Measurements from ENCODE around the gene PTTG1IP.
"Not testable (repeated sequence)": the region's sequence is repeated elsewhere in the genome, so short reads cannot be mapped to it uniquely, and the experiment has no call there.

The PTTG1IP gene

DNA sequence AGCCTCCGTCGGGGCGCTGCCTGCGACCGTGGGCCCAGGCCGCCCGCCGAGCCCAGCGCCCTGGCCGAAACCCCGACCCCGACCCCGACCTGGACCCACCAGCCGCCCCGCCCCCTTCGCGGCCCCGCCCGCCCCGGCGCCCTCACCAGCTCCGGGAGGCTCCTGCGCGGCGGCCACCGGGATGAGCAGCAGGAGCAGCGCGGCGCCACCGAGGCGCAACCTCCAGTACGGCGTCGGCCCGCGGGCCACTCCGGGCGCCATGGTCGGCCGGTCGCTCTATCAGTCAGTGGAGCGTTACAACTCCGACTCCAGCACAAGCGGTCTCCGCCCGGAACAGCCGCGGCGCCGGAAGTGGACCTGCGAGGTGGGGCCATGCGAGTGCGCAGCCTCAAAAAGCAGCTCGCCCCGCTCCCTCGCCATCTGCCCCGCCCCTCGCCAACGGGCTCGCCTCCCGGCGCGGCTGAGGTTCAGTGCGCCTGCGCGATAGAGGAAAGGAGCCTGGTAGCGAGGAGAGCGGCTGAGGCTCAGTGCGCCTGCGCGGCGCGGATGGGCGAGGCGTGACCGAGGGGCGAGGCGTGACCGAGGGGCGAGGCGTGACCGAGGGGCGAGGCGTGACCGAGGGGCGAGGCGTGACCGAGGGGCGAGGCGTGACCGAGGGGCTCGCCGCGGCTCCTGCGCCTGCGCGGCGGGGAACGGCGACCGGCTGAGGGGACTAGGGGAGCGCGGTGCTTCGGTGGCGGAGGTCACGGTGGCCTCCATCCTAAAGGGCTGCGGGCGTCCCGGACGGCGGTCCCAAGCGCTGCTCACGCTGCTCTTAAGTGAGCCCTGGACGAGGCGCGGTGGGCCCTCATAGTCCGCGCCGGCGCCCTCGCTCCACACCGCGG is at the start of gene PTTG1IP:
PTTG1IP (minus strand) TSS at position 335 of the 884 bp plus-strand sequence; CDS start at position 261, 74 bp downstream.
- DNase-seq: peak; percentile 94 to 99 (median 96)
- intact Hi-C loops (cut with DNase I): loop anchor here (5.0 kb wide), 2 partner anchors 56 to 71 kb away; partner anchors contain the start of genes SUMO3 and UBE2G2

- DNase-seq: peak in 1 of 10 donors; percentile 26
Measured at GRCh38 chr21:44921928-44922327, 48.4 kb upstream of the PTTG1IP start.

GRCh38 chr21:44920694-44921604 is 47.5 kb upstream of the PTTG1IP start, which contains the start of gene ITGB2:
TSS of gene ITGB2 (minus strand) at chr21:44920899. CDS start at chr21:44910782, 10,117 bp downstream.
- intact Hi-C loops (cut with DNase I): no loop called here
- DNase-seq: peak in 2 of 10 donors; percentile 68 to 85

More at GRCh38 chr21:44921928-44922327, 48.4 kb upstream of the PTTG1IP start:
- intact Hi-C loops (cut with DNase I): no loop called here

- DNase-seq: peak in 3 of 10 donors; percentile 16 to 70 (median 57)
- intact Hi-C loops (cut with DNase I): no loop called here
Measured at GRCh38 chr21:44919913-44920693, 46.6 kb upstream of the PTTG1IP start.

- intact Hi-C loops (cut with DNase I): no loop called here
- DNase-seq: peak in 4 of 10 donors; percentile 22 to 86 (median 53)
Measured at GRCh38 chr21:44919111-44919912, 45.8 kb upstream of the PTTG1IP start.

- DNase-seq: peak in 3 of 10 donors; percentile 7 to 73 (median 32)
- intact Hi-C loops (cut with DNase I): no loop called here
Measured at GRCh38 chr21:44918581-44919033, 45.1 kb upstream of the PTTG1IP start.

GRCh38 chr21:44918107-44918470 is 44.6 kb upstream of the PTTG1IP start:
- intact Hi-C loops (cut with DNase I): no loop called here
- peak in 2 of 10 donors; percentile 21 to 83 for DNase-seq

GRCh38 chr21:44917446-44918106 is 44.1 kb upstream of the PTTG1IP start:
- peak in 3 of 10 donors; percentile 15 to 52 (median 26) for DNase-seq
- intact Hi-C loops (cut with DNase I): no loop called here

GRCh38 chr21:44916965-44917364 is 43.5 kb upstream of the PTTG1IP start:
- peak in 3 of 10 donors; percentile 13 to 62 (median 52) for DNase-seq
- intact Hi-C loops (cut with DNase I): no loop called here

DNA sequence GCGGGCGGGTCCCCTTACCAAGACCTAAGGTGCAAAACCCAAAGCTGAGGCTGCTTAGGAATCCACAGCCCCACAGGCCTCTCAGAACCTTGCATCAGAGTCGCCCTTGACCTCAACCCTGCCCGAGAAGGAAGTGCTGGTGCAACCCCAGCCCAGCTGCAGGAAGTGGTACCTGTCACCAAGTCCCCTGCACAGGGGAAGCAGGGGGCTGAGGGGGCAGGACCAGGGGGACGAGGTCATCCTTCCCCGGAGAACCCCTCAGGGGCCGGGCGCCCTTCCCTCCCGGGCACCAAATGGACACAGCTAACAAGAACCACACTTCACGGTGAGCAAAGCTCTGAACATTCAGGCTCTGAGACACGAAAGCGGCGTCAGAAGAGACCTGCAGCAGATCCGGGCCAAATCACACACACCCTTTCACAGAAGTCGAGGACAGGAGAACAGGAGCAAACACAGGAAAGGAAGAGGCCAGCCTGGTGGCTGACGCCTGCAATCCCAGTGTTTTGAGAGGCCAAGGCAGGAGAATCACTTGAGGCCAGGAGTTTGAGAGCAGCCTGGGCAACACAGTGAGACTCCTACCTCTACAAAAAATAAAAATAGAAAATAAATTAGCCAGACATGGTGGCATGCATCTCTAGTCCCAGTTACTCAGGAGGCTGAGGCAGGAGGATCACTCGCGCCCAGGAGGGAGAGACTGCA is 40.8 kb upstream of the PTTG1IP start:
- intact Hi-C loops (cut with DNase I): no loop called here
- DNase-seq: no peak

- DNase-seq: no peak
- intact Hi-C loops (cut with DNase I): no loop called here
Measured at GRCh38 chr21:44913425-44914175, 40.1 kb upstream of the PTTG1IP start.

DNA sequence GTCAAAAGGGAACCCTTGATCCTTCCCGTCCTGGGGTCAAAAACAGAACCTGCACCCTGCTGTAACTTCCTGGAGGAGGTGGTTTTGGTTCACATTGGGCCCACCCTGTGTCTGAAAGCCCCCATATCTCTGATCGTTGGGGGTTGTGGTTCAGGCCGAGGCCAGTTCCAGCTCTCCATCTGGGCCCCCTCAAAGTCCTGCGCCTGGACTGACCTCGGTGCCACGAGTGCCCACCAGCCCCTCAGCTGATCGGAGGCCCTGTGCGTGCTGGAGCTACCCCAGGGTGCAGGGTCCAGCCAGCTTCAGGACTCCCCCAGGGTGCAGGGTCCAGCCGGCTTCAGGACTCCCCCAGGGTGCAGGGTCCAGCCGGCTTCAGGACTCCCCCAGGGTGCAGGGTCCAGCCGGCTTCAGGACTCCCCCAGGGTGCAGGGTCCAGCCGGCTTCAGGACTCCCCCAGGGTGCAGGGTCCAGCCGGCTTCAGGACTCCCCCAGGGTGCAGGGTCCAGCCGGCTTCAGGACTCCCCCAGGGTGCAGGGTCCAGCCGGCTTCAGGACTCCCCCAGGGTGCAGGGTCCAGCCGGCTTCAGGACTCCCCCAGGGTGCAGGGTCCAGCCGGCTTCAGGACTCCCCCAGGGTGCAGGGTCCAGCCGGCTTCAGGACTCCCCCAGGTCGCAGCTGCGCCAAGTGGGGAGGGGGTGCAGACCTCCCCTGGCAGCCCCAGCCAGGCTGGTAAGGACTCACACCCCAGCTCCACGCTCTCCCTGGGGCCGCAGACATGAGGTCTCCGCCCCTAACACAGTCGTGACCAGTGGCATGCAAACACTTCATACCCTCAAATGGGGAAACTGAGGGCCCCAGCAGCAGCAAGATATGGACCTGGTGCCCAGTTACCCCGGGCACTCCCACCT is 39.3 kb upstream of the PTTG1IP start:
- peak in 1 of 10 donors; percentile 77 for DNase-seq
- intact Hi-C loops (cut with DNase I): not testable (repeated sequence)

DNA sequence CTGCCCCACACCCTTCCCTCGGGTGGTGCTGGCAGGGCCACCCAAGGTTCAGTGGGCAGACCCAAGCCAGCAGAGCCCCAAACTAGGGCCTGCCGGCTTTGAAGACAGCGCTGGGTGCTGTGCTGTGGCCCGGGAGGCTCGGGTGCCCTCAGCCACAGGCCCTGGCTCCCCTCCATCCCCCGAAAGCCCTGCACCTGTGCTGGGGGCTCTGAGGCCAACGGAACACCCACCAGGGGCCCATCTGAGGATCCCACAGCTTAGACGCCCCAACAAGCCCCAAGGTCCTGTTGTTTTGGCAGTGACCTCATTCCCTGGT is 38.6 kb upstream of the PTTG1IP start:
- DNase-seq: no peak
- intact Hi-C loops (cut with DNase I): no loop called here

- intact Hi-C loops (cut with DNase I): no loop called here
- DNase-seq: peak; percentile 43 to 94 (median 66)
Measured at GRCh38 chr21:44911384-44912157, 38.1 kb upstream of the PTTG1IP start.

- intact Hi-C loops (cut with DNase I): no loop called here
- no peak for DNase-seq
Measured at GRCh38 chr21:44911068-44911383, 37.5 kb upstream of the PTTG1IP start.
